ENCODE results near the gene DPH2. TPM values are rescaled to one million over a fixed set of nuclear protein-coding genes. Genes with fewer than 3 reads are reported as not detected.

Gene DPH2
- total and polyA plus RNA-seq, 10 of the 15 experiments (the other 5 are each of a cell fraction or from before 2014, with no cell fraction given): 13.1 to 82.9 (median 52.0) TPM

DNA sequence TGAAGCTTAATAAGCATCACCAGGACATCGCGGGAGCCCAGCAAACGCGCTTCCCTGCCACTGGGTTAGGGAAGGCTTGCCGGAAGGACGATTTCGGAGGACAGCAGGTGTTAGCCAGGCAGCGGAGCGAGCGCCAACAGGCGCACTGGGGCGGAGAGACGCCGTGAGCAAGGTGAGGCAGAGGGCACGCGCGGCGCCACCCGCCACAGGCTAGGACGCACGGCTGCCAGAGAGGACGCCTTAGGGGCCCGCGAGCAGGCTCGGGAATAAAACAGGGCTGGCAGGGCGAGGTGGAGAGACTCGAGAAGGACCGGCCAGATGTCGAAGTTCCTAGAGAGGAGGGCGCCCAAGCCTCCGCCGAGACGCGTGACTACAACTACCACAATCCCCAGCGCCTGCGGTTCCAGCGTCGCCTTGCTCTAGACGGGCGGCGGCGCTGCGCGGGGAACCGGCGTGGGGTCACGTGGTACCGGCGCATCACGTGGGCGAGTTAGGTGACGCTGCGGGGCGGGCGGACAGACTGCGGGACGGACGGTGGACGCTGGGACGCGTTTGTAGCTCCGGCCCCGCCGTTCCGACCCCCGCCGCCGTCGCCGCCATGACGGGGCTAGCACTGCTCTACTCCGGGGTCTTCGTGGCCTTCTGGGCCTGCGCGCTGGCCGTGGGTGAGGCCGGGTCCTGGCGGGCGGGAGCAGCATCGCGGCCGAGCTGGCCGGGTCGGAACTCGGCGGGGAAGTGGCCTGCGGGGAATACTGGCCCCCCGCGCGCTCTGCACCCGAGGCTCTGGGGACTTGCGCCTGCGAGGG lies 4.8 kb downstream of the DPH2 start, which contains the start of gene ATP6V0B (continued):
- TF ChIP-seq, protein P1, sequence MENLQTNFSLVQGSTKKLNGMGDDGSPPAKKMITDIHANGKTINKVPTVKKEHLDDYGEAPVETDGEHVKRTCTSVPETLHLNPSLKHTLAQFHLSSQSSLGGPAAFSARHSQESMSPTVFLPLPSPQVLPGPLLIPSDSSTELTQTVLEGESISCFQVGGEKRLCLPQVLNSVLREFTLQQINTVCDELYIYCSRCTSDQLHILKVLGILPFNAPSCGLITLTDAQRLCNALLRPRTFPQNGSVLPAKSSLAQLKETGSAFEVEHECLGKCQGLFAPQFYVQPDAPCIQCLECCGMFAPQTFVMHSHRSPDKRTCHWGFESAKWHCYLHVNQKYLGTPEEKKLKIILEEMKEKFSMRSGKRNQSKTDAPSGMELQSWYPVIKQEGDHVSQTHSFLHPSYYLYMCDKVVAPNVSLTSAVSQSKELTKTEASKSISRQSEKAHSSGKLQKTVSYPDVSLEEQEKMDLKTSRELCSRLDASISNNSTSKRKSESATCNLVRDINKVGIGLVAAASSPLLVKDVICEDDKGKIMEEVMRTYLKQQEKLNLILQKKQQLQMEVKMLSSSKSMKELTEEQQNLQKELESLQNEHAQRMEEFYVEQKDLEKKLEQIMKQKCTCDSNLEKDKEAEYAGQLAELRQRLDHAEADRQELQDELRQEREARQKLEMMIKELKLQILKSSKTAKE (IDR thresholded peaks at IDR 0.05; ENCODE audit: low read depth, poor library complexity, severe bottlenecking): no peak
- TF ChIP-seq, protein P2, sequence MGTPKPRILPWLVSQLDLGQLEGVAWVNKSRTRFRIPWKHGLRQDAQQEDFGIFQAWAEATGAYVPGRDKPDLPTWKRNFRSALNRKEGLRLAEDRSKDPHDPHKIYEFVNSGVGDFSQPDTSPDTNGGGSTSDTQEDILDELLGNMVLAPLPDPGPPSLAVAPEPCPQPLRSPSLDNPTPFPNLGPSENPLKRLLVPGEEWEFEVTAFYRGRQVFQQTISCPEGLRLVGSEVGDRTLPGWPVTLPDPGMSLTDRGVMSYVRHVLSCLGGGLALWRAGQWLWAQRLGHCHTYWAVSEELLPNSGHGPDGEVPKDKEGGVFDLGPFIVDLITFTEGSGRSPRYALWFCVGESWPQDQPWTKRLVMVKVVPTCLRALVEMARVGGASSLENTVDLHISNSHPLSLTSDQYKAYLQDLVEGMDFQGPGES (IDR thresholded peaks at IDR 0.05): peak; percentile 54
- TF ChIP-seq BACH1 (IDR thresholded peaks at IDR 0.05; ENCODE audit: borderline replicate concordance): no peak
- TF ChIP-seq POU2F2 (IDR thresholded peaks at IDR 0.05; ENCODE audit: borderline replicate concordance, low read depth, low read length): 0 out of 3 replicates have a peak, but pooled peaks have one; percentile 46
- TF ChIP-seq, protein P3, sequence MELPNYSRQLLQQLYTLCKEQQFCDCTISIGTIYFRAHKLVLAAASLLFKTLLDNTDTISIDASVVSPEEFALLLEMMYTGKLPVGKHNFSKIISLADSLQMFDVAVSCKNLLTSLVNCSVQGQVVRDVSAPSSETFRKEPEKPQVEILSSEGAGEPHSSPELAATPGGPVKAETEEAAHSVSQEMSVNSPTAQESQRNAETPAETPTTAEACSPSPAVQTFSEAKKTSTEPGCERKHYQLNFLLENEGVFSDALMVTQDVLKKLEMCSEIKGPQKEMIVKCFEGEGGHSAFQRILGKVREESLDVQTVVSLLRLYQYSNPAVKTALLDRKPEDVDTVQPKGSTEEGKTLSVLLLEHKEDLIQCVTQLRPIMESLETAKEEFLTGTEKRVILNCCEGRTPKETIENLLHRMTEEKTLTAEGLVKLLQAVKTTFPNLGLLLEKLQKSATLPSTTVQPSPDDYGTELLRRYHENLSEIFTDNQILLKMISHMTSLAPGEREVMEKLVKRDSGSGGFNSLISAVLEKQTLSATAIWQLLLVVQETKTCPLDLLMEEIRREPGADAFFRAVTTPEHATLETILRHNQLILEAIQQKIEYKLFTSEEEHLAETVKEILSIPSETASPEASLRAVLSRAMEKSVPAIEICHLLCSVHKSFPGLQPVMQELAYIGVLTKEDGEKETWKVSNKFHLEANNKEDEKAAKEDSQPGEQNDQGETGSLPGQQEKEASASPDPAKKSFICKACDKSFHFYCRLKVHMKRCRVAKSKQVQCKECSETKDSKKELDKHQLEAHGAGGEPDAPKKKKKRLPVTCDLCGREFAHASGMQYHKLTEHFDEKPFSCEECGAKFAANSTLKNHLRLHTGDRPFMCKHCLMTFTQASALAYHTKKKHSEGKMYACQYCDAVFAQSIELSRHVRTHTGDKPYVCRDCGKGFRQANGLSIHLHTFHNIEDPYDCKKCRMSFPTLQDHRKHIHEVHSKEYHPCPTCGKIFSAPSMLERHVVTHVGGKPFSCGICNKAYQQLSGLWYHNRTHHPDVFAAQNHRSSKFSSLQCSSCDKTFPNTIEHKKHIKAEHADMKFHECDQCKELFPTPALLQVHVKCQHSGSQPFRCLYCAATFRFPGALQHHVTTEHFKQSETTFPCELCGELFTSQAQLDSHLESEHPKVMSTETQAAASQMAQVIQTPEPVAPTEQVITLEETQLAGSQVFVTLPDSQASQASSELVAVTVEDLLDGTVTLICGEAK (IDR thresholded peaks at IDR 0.05; ENCODE audit: borderline replicate concordance): peak; percentile 37; the same call in 1 of the 2 replicates
- 0 out of 2 replicates have a peak, but pooled peaks have one; percentile 12 for TF ChIP-seq TBL1XR1 (IDR thresholded peaks at IDR 0.05; ENCODE audit: low read depth, low read length)
- TF ChIP-seq CHD4 (IDR thresholded peaks at IDR 0.05): no peak
- peak in 1 of 2 experiments; percentile 30; a peak in 2 of 4 replicates for TF ChIP-seq SRF (IDR thresholded peaks at IDR 0.05; ENCODE audit: low read depth in 2 of 2, low read length in 2 of 2)
- TF ChIP-seq CBFB (IDR thresholded peaks at IDR 0.05; ENCODE audit: low read depth): peak; percentile 87
- TF ChIP-seq KLF5 (IDR thresholded peaks at IDR 0.05; ENCODE audit: partially characterized antibody): peak; percentile 61
- peak; percentile 83; the same call in 1 of the 2 replicates for TF ChIP-seq POLR2AphosphoS2 (IDR thresholded peaks at IDR 0.05; ENCODE audit: low read depth, low read length)
- TF ChIP-seq, protein P4, sequence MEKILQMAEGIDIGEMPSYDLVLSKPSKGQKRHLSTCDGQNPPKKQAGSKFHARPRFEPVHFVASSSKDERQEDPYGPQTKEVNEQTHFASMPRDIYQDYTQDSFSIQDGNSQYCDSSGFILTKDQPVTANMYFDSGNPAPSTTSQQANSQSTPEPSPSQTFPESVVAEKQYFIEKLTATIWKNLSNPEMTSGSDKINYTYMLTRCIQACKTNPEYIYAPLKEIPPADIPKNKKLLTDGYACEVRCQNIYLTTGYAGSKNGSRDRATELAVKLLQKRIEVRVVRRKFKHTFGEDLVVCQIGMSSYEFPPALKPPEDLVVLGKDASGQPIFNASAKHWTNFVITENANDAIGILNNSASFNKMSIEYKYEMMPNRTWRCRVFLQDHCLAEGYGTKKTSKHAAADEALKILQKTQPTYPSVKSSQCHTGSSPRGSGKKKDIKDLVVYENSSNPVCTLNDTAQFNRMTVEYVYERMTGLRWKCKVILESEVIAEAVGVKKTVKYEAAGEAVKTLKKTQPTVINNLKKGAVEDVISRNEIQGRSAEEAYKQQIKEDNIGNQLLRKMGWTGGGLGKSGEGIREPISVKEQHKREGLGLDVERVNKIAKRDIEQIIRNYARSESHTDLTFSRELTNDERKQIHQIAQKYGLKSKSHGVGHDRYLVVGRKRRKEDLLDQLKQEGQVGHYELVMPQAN (conservative IDR thresholded peaks at IDR 0.05): peak; percentile 62
- peak; percentile 67 for TF ChIP-seq FOS (IDR thresholded peaks at IDR 0.05; ENCODE audit: borderline replicate concordance, extremely low read depth, insufficient read length)
- TF ChIP-seq NBN (IDR thresholded peaks at IDR 0.05): peak; percentile 44
- peak; percentile 83 for TF ChIP-seq GATAD2B (conservative IDR thresholded peaks at IDR 0.05; ENCODE audit: low read depth)
- no peak for TF ChIP-seq MYC (IDR thresholded peaks at IDR 0.05; ENCODE audit: insufficient read depth, insufficient read length, insufficient replicate concordance, low read length, severe bottlenecking)
- peak; percentile 94 for TF ChIP-seq RUNX3 (IDR thresholded peaks at IDR 0.05; ENCODE audit: low read length)
- no peak for TF ChIP-seq CHD1 (IDR thresholded peaks at IDR 0.05; ENCODE audit: low read depth, low read length)
- TF ChIP-seq HDAC2 (IDR thresholded peaks at IDR 0.05): no peak
- peak; percentile 67 for TF ChIP-seq SMARCA5 (IDR thresholded peaks at IDR 0.05)
- TF ChIP-seq DPF2 (IDR thresholded peaks at IDR 0.05): peak; percentile 68; the same call in 1 of the 2 replicates
- TF ChIP-seq SMAD5 (IDR thresholded peaks at IDR 0.05; ENCODE audit: low read depth): peak; percentile 70; the same call in 1 of the 2 replicates

Data from GM12878 (cell line).